HepG2 (cell line): ENCODE measurements around the gene CRHR1. TPM values are rescaled to one million over a fixed set of nuclear protein-coding genes. Genes with fewer than 3 reads are reported as not detected.

ENCODE experiments used
- ATAC-seq: fragments of 200-7000 bp; cut with Tn5 transposase; 3 replicates; pipeline ENCODE4 v1.9.1; 2020; ENCODE audit warnings: mild to moderate bottlenecking, moderate library complexity
- BruUV-seq: library from RNA; stranded (reverse); fragments of 400-500 nt; replicated peaks from 2 replicates; lab custom pipeline; 2021; lab: Mats Ljungman, UMichigan
- CTCF ChIA-PET: fragments of 300-600 bp; formaldehyde crosslinking; extraction: SDS; loops from one replicate; lab custom pipeline; 2021; ENCODE audit warnings: low total read pairs, inconsistent platforms, low intra/inter-chr PET ratio; lab: Yijun Ruan, JAX
- POLR2A ChIA-PET: fragments of 350-600 bp; sonication (Branson Sonifier 250); formaldehyde crosslinking; loops from one replicate; lab custom pipeline; 2020; ENCODE audit warnings: antibody characterized with exemption, inconsistent platforms; lab: Yijun Ruan, JAX
- DNase-seq: peaks from one replicate; pipeline ENCODE4 v3.0.0-alpha.2; 2015; ENCODE audit warnings: low spot score
- FAIRE-seq: peaks from 3 replicates; lab custom pipeline; 2011; peaks lifted over from hg19 to GRCh38; lab: Jason Lieb, UNC
- H2AFZ ChIP-seq: one replicate; pipeline ENCODE4 v1.6.1; 2011; ENCODE audit warnings: low read length, inconsistent platforms
- H3K27ac ChIP-seq: fragments of 300-600 bp; 3 replicates; pipeline ENCODE4 v1.8.0; 2011; ENCODE audit warnings: mixed run types, mild to moderate bottlenecking, mixed read lengths, low read length, inconsistent platforms; ENCODE audit not compliant: insufficient read depth; ENCODE audit errors: extremely low read length
- H3K27me3 ChIP-seq, 2 experiments: fragments of 200-600 bp in 1 of 2; 2 replicates in 1 of 2; 3 replicates in 1 of 2; pipeline versions ENCODE4 v1.6.0 to v1.8.0; 2011; ENCODE audit warnings: low read length in 2 of 2, mild to moderate bottlenecking in 2 of 2, moderate library complexity in 2 of 2, inconsistent platforms in 1 of 2; ENCODE audit not compliant: insufficient read depth in 2 of 2, control insufficient read depth in 1 of 2
- H3K36me3 ChIP-seq, 2 experiments: fragments of 200-600 bp in 1 of 2; replicated peaks in 1 of 2; 2 replicates in 1 of 2; 3 replicates in 1 of 2; pipeline versions ENCODE4 v1.5.1 to v1.8.0; 2011; ENCODE audit warnings: low read length in 2 of 2, inconsistent platforms in 1 of 2; ENCODE audit not compliant: insufficient read depth in 2 of 2, control insufficient read depth in 1 of 2
- H3K4me1 ChIP-seq: 2 replicates; pipeline ENCODE4 v1.5.1; 2012; ENCODE audit warnings: low read length, inconsistent platforms; ENCODE audit not compliant: insufficient read depth
- H3K4me2 ChIP-seq: 2 replicates; pipeline ENCODE4 v1.6.0; 2011; ENCODE audit warnings: low read depth, low read length, inconsistent platforms
- H3K4me3 ChIP-seq, 3 experiments: fragments of 200-600 bp in 1 of 3; sonication (generic), shearing (Covaris generic) in 1 of 3; replicated peaks in 1 of 3; 2 replicates each; pipeline ENCODE4 v1.5.1; 2011 to 2016; ENCODE audit warnings: low read length in 3 of 3, inconsistent platforms in 2 of 3, low read depth in 2 of 3, mild to moderate bottlenecking in 2 of 3, control low read depth in 1 of 3, mixed read lengths in 1 of 3; ENCODE audit not compliant: insufficient read depth in 1 of 3
- H3K79me2 ChIP-seq: one replicate; pipeline ENCODE4 v1.6.1; 2011; ENCODE audit warnings: low read length, inconsistent platforms; ENCODE audit not compliant: insufficient read depth
- H3K9ac ChIP-seq: 2 replicates; pipeline ENCODE4 v1.6.0; 2011; ENCODE audit warnings: mild to moderate bottlenecking, low read depth, low read length, inconsistent platforms; ENCODE audit not compliant: insufficient read depth
- H3K9me3 ChIP-seq: 2 replicates; pipeline ENCODE4 v1.5.1; 2012; ENCODE audit warnings: mild to moderate bottlenecking, low read length
- H4K20me1 ChIP-seq: 2 replicates; pipeline ENCODE4 v1.6.0; 2011; ENCODE audit warnings: inconsistent platforms, mild to moderate bottlenecking, low read length, moderate library complexity; ENCODE audit not compliant: insufficient read depth
- ARID2 ChIP-seq: sonication (generic); formaldehyde crosslinking; IDR thresholded peaks from 2 replicates; pipeline ENCODE4 v1.8.1; 2022; ENCODE audit warnings: mild to moderate bottlenecking, missing genetic modification reagents, borderline replicate concordance
- BRD4 ChIP-seq: sonication (generic); formaldehyde crosslinking; IDR thresholded peaks from 2 replicates; pipeline ENCODE4 v1.4.0; 2020; ENCODE audit warnings: missing genetic modification reagents
- FOXA1 ChIP-seq, 2 experiments: fragments of 450-650 bp in 1 of 2; sonication (generic) in 1 of 2; formaldehyde crosslinking in 1 of 2; IDR thresholded peaks; 2 replicates each; pipeline versions ENCODE4 v1.4.0 to v1.6.1; 2016 to 2020; ENCODE audit warnings: missing genetic modification reagents in 1 of 2
- KIAA2018 ChIP-seq: sonication (generic); formaldehyde crosslinking; IDR thresholded peaks from 2 replicates; pipeline ENCODE4 v1.5.0; 2020; ENCODE audit warnings: mild to moderate bottlenecking, missing genetic modification reagents, borderline replicate concordance
- MLLT10 ChIP-seq: sonication (generic); formaldehyde crosslinking; IDR thresholded peaks from 2 replicates; pipeline ENCODE4 v1.4.0; 2020; ENCODE audit warnings: missing genetic modification reagents
- MYC ChIP-seq: sonication (generic); formaldehyde crosslinking; IDR thresholded peaks from 2 replicates; pipeline ENCODE4 v1.9.0; 2021; ENCODE audit warnings: missing genetic modification reagents, borderline replicate concordance
- SALL2 ChIP-seq: sonication (generic); formaldehyde crosslinking; IDR thresholded peaks from 2 replicates; pipeline ENCODE4 v1.8.1; 2023; ENCODE audit warnings: mild to moderate bottlenecking, missing genetic modification reagents, inconsistent platforms
- TRAFD1 ChIP-seq: sonication (generic); formaldehyde crosslinking; IDR thresholded peaks from 2 replicates; pipeline ENCODE4 v1.5.1; 2020; ENCODE audit warnings: missing genetic modification reagents, mild to moderate bottlenecking, borderline replicate concordance
- ZFP37 ChIP-seq: sonication (generic); formaldehyde crosslinking; IDR thresholded peaks from 2 replicates; pipeline ENCODE4 v1.4.0; 2020; ENCODE audit warnings: missing genetic modification reagents, borderline replicate concordance
- ZNF543 ChIP-seq: sonication (generic); formaldehyde crosslinking; IDR thresholded peaks from 2 replicates; pipeline ENCODE4 v1.4.0; 2020; ENCODE audit warnings: mild to moderate bottlenecking, missing genetic modification reagents
- ZSCAN5A ChIP-seq: sonication (generic); formaldehyde crosslinking; IDR thresholded peaks from 2 replicates; pipeline ENCODE4 v1.8.0; 2022; ENCODE audit warnings: mild to moderate bottlenecking, missing genetic modification reagents, borderline replicate concordance
- WGBS: methylation state at CpG from one replicate; pipeline ENCODE4 v1.1.6; 2017; ENCODE audit warnings: low lambda C conversion rate; 5-methylcytosine and 5-hydroxymethylcytosine counted together
- in situ Hi-C: cut with HindIII; loops from 2 replicates; pipeline ENCODE4 v1.10.0; 2017; ENCODE audit warnings: low pct_unique_long_range_greater_than_20kb; ENCODE audit not compliant: extremely low pct_ligation_motif_present
- intact Hi-C: fragments of 100-400 bp; cut with micrococcal nuclease; formaldehyde crosslinking; loops from one replicate; pipeline ENCODE4 v1.10.0; 2022; ENCODE audit not compliant: unreplicated experiment
- polyA plus RNA-seq, 8 experiments: library from polyadenylated mRNA; depleted of rRNA in 3 of 8; stranded (reverse) in 7 of 8; unstranded in 1 of 8; fragments of >200 nt; fragmentation: Illumina TruSeq in 4 of 8; extraction: Trizol in 4 of 8; gene quantifications; 2 replicates each; pipeline versions ENCODE4 v1.2.1 to v1.2.3, GENCODE V29; 2011 to 2016; ENCODE audit warnings: low read depth in 4 of 8, missing spikeins in 1 of 8, mixed read lengths in 1 of 8; ENCODE audit not compliant: insufficient read depth in 1 of 8
- total RNA-seq, 5 experiments: library from RNA; depleted of rRNA; stranded (reverse); fragments of >200 nt; fragmentation: Illumina TruSeq; extraction: Trizol; gene quantifications; 2 replicates each; pipeline ENCODE4 v1.2.3, GENCODE V29; 2016; ENCODE audit warnings: low read depth in 1 of 5
- TF ChIP-seq, protein P1 (sequence below): sonication (generic); formaldehyde crosslinking; IDR thresholded peaks from 2 replicates; pipeline ENCODE4 v1.5.1; 2020; ENCODE audit warnings: missing genetic modification reagents, mild to moderate bottlenecking, borderline replicate concordance

The CRHR1 gene
- total and polyA plus RNA-seq, 2 of the 13 experiments (the other 11 are each of a cell fraction or from before 2014, with no cell fraction given), result not detected

DNA sequence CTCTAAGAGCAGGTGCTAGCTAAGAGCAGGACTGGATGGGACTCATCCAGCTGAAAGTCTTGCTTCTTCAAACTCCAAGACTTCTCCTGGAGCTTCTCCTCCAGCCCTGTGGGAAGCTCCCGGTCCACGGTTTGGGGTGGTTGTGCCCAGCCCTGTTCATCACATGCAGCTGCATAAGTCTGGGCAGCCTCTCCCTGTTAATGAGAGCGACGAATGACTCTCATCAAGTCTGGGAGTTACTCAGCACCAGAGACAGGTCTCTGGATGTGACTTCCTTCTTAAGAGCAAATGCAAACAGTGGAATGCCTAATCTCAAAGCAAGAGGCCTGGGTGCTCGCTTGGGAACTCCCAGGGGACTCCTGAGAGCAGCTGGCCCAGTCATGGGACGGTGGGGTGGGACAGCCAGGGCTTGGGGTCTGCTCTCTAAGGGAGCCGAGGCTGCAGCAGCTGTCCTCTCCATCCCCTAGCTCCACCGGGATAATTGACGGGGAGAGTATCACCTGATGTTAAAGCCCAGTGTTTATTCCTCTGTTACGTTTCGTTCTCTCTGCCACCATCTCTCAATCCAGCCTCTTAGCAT is 35.3 kb upstream of the CRHR1 start:
- FAIRE-seq, result no peak
- TF ChIP-seq ARID2, result no peak
- TF ChIP-seq ZFP37 (CRISPR knock-in tag), result no peak
- no peak for TF ChIP-seq BRD4
- TF ChIP-seq KIAA2018, result no peak
- no peak for TF ChIP-seq ZNF543 (CRISPR knock-in tag)
- no peak for TF ChIP-seq TRAFD1 (CRISPR knock-in tag)
- no peak for TF ChIP-seq SALL2 (CRISPR knock-in tag)
- no peak for TF ChIP-seq FOXA1 (IDR thresholded peaks at IDR 0.05)
- TF ChIP-seq FOXA1 (CRISPR knock-in tag; IDR thresholded peaks at IDR 0.05), result no peak
- no peak for TF ChIP-seq MLLT10 (CRISPR knock-in tag)
- TF ChIP-seq, protein P1, sequence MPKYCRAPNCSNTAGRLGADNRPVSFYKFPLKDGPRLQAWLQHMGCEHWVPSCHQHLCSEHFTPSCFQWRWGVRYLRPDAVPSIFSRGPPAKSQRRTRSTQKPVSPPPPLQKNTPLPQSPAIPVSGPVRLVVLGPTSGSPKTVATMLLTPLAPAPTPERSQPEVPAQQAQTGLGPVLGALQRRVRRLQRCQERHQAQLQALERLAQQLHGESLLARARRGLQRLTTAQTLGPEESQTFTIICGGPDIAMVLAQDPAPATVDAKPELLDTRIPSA, result no peak
- no peak for TF ChIP-seq MYC
- TF ChIP-seq ZSCAN5A (CRISPR knock-in tag), result no peak

More for the DNA sequence above, 35.3 kb upstream of the CRHR1 start:
- ChIA-PET POLR2A (no interaction called here), CTCF (no interaction called here)
- no peak for ATAC-seq
- H4K20me1 ChIP-seq, result no peaks in the 10 kb centered on the region; the same call in 1 of the 2 replicates
- DNase-seq, result no peak
- intact Hi-C loops (no loop called here), in situ Hi-C loops (no loop called here)
- H3K36me3 ChIP-seq, result no peaks in the 10 kb centered on the region
- H3K9ac ChIP-seq, result no peak overlapping the region
- no peaks in the 10 kb centered on the region for H3K79me2 ChIP-seq
- no peak overlapping the region for H3K4me3 ChIP-seq
- no peak overlapping the region for H2AFZ ChIP-seq
- no peak overlapping the region for H3K4me2 ChIP-seq
- no peaks in the 10 kb centered on the region for H3K4me1 ChIP-seq
- peaks cover 9 to 63% of the 10 kb centered on the region in 2 experiments for H3K27me3 ChIP-seq
- 10% methylated on average over 11 of the region's 11 CpGs for WGBS
- H3K9me3 ChIP-seq, result no peaks in the 10 kb centered on the region
- no TSS peak for BruUV-seq
- H3K27ac ChIP-seq, result no peak overlapping the region
